ENCODE results near the gene TDRD9.

DNA sequence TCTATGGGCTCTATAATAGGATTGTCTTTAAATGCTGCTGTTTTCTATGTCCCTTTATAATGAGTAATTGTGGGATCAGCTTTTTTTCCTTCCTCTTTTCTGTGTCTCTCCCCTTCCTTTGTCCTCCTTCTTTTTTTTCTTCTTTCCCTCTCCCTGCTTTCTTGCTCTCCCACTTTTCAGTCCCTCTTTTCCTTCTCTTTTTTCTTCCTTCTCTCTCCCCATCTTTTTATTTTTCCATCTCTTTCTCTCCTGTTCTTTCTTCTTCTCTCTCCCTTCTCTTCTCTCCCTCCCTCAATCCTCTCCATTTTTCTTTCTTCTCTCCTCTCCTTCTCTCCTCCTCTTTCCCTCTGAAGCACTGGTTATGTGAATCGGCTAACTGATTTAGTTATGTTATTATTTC lies 76.6 kb downstream of the TDRD9 start:
- TF ChIP-seq, protein P1, sequence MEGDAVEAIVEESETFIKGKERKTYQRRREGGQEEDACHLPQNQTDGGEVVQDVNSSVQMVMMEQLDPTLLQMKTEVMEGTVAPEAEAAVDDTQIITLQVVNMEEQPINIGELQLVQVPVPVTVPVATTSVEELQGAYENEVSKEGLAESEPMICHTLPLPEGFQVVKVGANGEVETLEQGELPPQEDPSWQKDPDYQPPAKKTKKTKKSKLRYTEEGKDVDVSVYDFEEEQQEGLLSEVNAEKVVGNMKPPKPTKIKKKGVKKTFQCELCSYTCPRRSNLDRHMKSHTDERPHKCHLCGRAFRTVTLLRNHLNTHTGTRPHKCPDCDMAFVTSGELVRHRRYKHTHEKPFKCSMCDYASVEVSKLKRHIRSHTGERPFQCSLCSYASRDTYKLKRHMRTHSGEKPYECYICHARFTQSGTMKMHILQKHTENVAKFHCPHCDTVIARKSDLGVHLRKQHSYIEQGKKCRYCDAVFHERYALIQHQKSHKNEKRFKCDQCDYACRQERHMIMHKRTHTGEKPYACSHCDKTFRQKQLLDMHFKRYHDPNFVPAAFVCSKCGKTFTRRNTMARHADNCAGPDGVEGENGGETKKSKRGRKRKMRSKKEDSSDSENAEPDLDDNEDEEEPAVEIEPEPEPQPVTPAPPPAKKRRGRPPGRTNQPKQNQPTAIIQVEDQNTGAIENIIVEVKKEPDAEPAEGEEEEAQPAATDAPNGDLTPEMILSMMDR (IDR thresholded peaks at IDR 0.05): no peak
- TF ChIP-seq POLR2AphosphoS5 (IDR thresholded peaks at IDR 0.05) (no peak), POLR2A (IDR thresholded peaks at IDR 0.05) (no peak)

All from breast epithelium (tissue), 3 donors.